SIG-M5 treated with dmso at 0.1 percent for 504 hours (cell line): Measurements from ENCODE around the gene KIAA0232.

Experiments
- DNase-seq: peaks from one replicate; lab custom pipeline; 2025; ENCODE audit not compliant: unreplicated experiment; lab: John Stamatoyannopoulos, UW

Gene KIAA0232

DNA sequence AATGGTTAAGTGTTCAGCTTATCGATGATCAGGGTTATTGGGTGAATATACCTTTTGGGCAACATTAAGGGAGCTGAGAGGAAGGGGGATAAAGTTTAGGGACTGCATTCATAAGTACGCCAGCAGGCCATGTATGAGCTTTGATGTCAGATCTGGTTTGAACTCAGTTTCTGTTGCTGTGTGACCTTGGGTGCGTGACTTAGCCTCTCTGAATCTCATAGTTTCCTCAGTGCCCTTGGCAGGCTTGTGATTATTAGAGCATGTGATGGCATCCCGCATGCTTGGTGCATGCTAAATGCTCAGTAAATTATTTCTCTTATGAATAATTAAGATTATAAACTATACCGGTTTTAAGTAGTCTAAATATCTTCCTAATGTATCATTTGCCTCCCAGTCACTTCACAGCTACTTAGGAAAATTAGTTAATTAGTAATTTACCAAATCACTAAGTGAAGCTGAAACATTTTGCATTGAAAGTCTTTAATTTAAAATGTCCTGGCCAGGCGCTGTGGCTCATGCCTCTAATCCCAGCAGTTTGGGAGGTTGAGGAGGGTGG is 130.9 kb downstream of the KIAA0232 start:
- no peak for DNase-seq

DNA sequence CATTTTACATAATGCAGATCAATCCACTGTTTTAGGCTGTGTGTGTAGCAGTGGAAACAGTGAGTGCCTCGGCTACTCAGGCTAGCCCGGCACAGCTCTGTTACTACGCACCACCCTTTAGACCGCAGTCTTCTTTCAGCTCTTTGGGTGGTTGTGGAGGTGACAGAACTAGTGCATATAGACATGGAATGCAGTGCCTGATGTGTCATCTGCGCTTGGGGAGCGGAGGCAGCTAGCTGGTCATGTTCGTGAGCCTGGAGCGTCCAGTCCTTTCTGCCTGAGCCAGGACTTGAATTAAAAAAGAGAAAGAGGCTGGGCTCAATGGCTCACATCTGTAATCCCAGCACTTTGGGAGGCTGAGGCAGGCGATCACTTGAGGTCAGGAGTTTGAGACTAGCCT is 131.9 kb downstream of the KIAA0232 start:
- DNase-seq = no peak

DNA sequence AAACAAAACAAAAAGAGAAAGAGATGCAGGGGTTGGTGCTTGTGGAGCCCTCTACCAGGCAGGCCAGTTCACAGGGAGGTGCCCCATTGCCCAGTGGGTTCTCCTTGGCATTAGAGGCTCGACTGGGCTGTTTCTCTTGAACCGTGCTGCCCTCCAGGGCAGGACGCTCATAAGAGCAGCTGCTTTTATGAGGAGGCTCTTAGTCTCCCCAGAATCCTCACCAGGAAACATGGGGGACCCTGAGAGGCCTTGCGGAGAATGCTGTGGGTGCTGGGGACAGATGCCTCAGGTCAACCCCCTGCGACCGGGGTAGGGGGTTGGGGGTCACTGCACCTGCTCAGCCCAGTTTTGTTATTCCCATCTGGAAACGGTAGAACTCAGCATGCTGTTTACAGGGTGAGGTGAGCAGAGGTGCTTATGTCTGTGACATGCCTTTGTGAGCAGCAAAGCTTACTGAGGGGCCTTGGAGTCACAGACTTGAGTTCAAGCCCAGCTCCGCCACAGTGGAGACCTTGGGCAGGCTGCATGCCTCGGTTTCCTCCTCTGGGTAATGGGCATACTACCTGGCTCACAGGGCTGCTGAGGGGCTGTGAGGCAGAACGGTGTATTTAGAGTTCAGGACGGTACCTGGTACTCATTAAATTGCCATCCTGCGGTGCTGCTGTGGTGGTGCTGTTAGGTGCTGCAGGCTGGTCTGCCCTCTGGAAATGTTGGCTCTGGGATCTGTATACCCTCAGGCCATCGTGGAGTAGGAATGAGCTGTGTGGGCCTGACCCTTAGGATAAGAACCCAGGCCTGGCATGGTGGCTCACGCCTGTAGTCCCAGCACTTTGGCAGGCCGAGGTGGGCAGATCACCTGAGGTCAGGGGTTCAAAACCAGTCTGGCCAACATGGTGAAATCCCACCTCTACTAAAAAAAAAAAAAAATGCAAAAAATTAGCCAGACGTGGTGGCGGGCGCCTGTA is 132.8 kb downstream of the KIAA0232 start:
- no peak for DNase-seq

DNA sequence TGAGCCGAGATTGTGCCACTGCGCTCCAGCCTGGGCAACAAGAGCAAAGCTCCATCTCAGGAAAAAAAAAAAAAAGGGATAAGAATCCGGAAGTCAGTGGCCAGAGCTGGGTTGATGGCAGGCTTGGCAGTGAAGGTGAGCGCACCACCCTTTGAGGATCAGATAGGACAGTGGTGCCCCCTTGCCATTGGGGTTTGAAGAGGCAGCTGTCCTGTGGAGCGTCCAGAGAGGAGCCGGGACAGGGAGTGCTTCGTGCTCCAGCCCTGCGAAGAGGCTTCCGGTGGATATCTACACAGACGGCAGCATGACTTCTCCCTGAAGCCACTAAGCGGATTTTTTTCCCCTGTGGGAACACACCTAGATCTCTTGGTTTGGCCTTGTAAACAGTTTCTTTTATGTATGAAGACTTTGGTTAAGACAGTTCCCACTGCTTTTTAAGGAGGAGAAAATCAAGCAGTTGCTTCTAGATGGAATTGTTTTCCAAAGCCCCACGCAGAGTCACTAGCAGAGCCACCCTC is 133.6 kb downstream of the KIAA0232 start:
- DNase-seq = no peak

DNA sequence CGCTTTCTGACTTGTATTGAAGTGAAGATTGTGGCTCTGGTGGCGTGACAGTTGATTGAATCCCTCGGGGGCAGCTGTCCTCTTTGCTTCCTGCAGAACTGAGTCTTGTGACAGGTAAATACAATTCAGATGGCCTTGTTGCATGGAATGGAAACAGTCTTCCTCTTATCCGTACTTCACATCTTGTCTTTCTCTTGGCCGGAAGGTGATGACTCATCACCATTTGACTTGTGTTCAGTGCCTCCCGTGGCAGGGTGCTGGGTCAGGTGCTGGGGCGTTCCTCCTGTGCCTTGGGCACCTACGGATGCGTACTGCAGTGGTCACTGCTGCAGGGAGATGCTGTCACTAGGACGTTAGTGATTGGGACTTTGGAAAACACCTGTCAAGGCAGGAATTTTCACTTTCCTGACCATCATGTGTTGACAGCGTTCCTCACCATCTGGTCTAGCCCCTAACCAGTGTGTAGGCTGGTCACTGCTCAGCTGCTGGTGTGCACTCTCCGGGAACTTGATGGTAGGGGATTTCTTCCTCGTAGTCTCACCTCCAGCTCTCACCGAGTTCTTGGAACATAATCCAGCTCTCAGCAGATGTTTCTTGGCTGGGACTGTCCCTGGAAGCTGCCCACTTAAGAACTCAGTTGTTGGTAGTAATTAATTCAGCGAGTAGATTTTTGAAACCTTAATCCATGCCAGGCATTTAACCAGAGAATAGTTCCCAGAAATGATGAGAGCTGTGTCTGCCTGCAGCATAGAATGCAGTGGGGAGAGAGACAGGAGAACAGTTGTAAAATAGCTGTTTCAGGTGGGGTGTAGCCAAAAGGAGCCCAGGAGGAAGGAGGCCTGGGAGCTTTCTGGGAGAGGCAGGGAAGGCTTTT is 134.3 kb downstream of the KIAA0232 start:
- DNase-seq = peak; percentile 37

DNA sequence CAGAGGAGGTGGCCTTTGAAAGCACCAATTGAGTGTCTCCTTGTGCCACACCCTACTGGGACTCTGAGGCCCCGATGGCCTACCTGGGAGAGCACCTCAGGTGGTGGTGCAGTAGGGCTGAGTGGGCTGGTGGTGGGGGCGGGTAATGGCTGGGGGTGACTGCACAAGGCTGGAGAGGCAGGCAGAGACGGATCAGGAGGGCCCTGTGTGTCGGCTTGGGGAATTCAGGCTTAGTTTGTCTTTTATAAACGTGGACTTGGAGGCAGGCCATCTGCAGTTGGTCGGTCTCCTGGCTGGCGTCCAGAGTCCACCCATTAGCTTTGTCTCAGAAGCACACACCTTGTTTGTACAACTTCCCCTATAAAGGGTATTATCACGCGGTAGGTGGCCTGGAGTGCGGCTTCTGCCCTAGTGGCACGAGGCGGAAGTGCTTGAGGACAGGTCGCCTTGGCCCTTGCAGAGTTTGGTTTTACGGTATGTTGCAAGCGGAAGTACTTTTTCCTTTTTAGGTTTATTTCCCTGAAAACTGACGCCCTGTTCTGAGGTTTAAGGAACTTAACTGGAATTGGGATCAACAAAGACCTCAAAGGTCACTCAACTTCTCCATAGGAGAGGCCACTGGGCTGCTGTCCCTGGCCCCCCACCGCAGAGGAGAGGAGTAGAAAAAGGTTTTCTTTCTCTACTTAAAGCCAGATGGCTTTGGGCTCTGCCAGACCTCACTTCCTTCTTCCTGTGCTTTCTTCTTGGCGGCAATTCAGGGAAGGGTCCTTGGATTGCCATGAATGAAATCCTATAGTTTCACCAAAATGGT is 135.1 kb downstream of the KIAA0232 start:
- DNase-seq = peak; percentile 39

DNA sequence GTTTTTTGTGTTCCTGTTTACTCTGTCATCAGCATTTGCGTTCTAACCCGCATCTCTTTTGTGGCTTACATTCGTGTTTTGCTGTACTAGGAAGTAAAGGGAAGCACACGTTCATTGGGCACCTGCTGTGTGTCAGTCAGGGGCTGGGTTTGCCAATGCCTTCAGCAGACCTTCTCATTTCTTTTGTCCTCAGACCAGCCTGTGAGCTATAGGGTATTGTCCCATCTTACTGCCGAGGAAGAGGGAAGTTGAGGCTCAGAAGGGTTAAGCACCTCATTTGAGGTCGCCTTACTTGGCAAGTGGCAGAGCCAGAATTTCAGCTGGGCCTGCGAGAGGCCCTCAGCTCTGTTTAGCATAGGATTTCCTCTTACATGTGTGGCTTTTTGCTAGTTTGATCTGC is 135.8 kb downstream of the KIAA0232 start:
- DNase-seq = no peak

DNA sequence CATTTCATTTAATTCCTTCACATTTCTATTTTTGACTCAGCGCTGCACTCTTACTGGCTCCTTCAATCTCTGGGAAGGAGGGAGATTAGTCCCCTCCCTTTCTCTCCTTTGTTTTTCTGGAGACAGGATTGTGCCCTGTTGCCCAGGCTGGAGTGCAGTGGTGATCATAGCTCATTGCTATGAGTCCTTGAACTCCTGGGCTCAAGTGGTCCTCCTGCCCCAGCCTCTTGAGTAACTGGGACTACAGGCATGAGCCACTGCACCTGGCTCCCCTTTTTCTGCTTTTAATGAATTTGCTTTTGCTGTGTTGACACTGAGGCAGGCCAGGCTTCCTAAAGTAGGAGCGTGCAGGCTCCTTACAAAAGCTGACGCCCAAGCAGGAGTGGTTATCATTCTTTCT is 137.6 kb downstream of the KIAA0232 start:
- no peak for DNase-seq

DNA sequence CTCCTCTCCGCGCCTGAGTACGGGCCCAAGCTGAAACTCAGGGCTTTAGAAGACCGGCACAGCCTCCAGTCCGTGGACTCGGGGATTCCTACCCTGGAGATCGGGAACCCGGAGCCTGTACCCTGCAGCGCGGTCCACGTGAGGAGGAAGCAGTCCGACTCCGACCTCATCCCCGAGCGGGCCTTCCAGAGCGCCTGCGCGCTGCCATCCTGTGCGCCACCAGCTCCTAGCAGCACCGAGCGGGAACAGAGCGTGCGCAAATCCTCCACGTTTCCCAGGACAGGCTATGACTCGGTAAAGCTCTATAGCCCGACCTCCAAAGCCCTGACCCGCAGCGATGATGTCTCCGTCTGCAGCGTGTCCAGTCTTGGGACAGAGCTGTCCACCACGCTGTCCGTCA is 141.0 kb downstream of the KIAA0232 start:
- DNase-seq = no peak

DNA sequence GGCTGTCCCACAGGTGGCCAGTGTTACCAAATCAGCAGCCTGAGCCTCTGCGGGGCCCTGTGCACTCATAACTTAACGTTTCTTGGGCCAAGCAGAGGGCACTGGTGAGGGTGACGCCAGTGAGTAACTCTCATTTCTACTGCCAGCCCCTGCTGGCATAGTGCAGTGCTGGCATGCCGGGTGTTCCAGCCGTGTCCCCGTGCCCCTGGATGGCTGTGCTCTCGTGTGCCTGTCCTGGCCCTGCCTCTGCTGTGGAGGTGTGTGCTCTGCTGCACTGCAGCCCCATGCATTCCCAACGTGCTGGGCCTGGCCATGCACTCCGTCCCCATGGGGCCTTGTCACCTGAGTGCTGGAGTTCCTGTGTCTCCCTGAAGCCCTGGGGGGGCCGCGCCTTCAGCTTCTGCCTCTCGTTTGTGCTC is 141.8 kb downstream of the KIAA0232 start:
- DNase-seq = no peak

DNA sequence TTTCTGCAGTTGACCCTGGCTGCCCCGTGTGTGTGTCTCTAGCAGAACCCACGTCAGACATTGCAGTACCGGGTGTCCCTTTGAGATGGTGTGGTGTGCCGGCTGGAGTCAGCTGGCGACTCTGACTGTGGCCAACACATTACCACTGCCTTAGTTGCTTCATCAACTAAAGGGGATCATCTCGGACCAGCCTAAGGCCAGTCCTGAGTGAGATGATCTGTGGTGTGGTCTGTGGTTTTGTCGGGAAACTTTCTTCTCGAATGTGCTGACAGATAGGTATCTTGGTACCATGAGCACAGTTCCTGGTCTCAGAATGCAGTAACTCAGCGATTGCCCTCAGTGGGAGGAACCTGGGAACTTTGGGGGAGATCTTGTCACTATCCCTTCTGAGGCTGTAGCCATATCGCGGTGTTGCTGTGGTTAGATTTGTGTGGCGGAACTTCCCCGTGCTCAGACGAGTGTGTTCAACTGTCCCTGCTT is 142.9 kb downstream of the KIAA0232 start:
- no peak for DNase-seq

DNA sequence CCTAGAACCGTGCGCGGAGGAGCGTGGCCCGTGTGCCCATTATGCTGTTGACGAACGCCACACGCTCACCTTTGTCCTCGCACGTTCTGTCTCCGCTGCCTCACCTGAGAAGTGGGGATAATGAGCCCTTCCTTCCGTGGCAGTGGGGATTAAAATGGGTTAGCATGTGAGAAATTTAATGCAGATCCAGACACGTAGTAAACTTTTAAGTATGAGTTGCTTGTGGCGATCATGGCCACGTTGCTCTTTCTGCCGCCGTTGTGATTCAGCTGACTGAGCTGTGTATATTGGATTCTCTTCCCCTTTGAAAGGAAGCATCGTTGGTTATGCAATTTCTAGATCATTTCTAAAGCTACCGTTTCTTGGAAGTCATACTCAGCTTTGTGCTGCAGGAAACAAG is 143.6 kb downstream of the KIAA0232 start:
- peak; percentile 87 for DNase-seq

DNA sequence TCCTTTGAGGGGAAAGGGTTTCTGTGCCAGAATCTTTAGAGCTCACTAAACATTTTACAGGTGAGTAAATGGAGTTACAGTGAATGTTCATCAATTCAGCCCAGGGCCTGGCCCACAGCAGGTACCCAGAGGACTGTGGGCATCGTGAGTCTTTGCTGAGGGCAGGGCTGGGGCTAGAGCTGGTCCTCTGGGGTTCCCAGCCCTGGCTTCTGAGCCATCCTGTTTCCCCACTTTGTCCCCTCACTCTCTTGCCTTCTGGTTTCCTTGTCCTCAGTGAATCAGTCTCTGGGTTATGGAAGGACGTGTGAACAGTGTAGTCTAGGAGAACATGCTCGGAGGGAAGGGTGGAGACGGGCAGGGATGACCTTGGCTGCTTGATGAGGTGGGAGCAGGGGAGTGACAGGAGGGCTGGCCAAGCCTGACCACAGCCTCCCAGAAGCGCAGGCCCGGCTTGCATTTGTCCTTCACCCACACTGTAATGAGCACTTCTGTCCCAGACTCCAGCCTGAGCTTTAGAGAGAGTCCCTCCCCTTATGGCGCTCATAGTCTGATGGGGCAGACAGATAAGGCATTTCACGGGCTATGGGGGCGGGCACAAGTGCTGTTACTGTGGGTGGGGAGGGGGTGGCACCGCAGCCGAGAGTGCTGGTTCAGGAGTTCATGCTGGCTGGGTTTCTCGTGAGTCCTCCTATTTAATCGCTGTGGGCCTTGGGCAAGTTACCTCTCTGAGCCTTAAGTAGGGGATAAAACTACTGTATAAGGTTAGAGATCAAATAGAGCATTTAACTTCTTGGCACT is 144.4 kb downstream of the KIAA0232 start:
- no peak for DNase-seq

DNA sequence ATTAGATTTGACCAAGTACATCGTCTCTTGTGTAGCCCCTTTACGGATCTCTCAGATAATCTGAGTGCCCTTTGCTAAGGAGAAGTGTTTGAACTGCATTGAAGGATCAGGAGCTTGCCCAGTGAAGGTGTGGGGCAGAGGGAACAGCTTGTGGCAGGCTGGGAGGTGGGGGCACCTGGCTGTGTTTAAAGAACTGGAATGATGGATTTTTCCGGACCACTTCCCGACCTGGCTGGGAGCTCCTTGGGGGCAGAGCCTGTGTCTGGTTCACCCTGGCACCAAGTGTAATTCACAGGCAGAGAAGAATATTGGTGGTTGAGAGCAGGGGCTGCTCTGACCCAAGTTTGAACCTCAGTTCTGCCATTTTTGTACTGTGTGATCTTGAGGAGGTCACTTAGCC is 145.6 kb downstream of the KIAA0232 start:
- no peak for DNase-seq

DNA sequence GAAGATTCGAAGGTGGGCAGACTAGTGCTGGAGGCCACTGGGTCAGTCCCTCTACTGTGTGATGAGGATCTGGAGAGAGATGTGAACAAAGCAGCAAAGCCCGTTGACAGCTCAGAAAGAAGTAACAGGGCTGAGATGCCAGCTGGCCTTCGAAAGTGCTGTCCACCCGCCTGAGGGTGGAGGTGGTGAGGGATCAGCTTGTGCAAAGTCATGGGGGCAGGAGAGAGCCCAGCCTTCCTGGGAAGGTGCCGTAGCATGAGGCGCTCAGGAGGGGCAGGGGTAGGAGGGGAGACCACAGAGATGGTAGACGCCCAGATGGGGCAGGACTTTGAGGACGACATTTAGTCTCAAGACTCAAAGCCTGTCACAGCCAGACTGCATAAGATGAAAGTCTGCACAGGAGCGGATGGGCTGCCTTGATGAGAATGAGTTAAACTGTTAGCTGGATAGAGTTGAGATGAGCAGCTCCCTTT is 146.8 kb downstream of the KIAA0232 start:
- no peak for DNase-seq

DNA sequence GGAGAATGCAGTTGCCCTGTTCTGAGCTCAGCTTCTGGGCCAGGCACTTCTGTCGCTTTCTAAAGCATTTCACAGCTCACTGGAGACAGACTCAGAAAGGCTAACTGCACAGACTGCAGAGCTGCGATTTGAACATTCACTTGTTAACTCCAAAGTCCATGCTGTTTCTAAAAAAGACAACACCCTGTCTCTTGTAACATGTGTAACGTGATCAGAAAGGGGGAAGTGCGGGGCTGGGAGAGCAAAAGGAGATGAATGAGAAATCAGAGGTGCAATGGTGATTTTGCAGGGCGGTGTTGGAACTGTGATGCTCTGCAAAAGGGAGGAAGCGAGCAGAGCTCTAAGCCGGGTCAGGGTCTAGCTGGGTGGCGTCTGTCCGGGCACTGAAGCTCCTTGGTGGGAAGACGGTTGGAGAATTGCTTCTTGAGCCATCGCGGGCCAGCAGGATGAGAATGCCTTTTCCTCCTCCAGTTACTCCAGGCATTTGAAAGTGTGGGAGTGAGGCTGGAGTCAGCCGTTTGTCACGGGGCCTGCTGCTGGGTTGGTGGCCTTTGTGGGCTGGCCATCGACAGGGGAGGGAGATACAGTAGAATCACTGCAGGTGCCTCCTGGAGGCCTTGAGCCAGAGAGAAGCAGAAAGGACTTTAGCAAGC is 147.4 kb downstream of the KIAA0232 start:
- DNase-seq = peak; percentile 22

DNA sequence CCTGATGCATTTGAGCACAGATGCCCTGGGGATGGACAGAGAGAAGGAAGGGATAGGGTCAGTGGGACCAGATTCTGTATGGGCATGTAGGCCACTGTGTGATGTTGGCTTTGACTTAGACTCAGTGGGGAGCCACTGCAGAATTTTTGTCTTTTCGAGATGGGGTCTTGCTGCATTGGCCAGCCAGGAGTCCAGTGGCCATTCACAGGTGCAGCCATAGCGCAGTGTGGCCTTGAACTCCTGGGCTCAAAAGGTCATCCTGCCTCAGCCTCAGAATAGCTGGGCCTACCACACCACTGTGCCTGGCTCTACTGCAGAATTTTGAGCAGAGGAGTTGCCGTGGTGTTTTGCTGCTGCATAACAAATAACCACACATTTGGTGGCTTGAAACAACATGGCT is 149.9 kb downstream of the KIAA0232 start:
- DNase-seq = no peak

DNA sequence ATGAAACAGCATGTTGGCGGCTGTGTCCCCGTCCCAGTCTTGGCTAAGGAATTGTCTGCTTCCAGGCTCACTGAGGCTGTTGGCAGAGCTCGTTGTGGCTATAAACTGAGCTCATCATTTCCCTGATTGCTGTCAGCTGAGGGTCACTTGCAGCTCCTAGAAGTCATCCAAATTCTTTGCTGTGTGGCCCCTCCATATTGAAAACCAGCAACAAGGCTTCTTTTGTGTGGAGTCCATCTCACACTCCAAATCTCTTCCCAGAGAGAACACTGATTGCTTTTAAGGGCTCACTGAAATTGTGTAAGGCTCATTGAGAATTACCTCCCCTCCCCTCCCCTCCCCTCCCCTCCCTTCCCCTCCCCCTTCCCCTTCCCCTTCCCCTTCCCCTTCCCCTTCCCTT is 150.4 kb downstream of the KIAA0232 start:
- no peak for DNase-seq
